ENCODE measurements around the gene BHMT2.

BHMT2 gene

GRCh38 chr5:79119486-79119885 is 49.9 kb downstream of the BHMT2 start:
- no peak for DNase-seq (ENCODE audit: extremely low spot score)
- CTCF ChIA-PET = interaction anchor here (1.2 kb wide), 1 partner anchor 13 kb away, joined by 4 read pairs; no protein-coding TSS in a partner anchor
- POLR2A ChIA-PET = no interaction called here
- TF ChIP-seq, protein P1, sequence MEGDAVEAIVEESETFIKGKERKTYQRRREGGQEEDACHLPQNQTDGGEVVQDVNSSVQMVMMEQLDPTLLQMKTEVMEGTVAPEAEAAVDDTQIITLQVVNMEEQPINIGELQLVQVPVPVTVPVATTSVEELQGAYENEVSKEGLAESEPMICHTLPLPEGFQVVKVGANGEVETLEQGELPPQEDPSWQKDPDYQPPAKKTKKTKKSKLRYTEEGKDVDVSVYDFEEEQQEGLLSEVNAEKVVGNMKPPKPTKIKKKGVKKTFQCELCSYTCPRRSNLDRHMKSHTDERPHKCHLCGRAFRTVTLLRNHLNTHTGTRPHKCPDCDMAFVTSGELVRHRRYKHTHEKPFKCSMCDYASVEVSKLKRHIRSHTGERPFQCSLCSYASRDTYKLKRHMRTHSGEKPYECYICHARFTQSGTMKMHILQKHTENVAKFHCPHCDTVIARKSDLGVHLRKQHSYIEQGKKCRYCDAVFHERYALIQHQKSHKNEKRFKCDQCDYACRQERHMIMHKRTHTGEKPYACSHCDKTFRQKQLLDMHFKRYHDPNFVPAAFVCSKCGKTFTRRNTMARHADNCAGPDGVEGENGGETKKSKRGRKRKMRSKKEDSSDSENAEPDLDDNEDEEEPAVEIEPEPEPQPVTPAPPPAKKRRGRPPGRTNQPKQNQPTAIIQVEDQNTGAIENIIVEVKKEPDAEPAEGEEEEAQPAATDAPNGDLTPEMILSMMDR (IDR thresholded peaks at IDR 0.05; ENCODE audit: control extremely low read depth, extremely low read depth, low read depth, missing control alignments) = no peak

- CTCF ChIA-PET = interaction anchor here (0.9 to 1.2 kb wide), 2 partner anchors 13 to 99 kb away, joined by 3 to 4 read pairs; no protein-coding TSS in a partner anchor
- POLR2A ChIA-PET = no interaction called here
- no peak for DNase-seq (ENCODE audit: extremely low spot score)
- TF ChIP-seq, protein P1 (IDR thresholded peaks at IDR 0.05; ENCODE audit: control extremely low read depth, extremely low read depth, low read depth, missing control alignments) = no peak
Measured at GRCh38 chr5:79120221-79120620, 50.7 kb downstream of the BHMT2 start.

DNA sequence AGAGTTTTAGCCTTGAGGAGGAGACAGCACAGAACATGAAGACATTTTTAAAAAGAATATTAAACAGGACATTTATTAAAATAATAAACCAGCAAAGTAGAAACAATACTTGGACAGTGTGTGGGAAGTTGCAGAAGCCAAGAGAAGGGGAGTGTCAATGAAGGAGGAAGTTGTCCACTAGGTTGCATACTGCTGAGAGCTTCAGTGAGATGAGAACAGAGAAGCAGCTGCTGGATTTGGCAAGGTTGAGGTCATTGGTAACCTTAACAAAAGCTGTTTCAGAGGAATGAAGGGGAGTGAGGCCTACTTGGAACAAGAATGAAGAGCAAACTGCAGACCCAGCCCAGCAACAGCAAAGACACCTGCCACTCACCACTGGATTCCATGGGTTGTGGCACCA is 53.4 kb downstream of the BHMT2 start:
- POLR2A ChIA-PET = no interaction called here
- no peak for DNase-seq (ENCODE audit: extremely low spot score)
- CTCF ChIA-PET = interaction anchor here (3.5 kb wide), 1 partner anchor 10 kb away, joined by 27 read pairs; no protein-coding TSS in a partner anchor
- TF ChIP-seq, protein P1 (IDR thresholded peaks at IDR 0.05; ENCODE audit: control extremely low read depth, extremely low read depth, low read depth, missing control alignments) = no peak

GRCh38 chr5:79124607-79125006 is 55.0 kb downstream of the BHMT2 start:
- no peak for DNase-seq (ENCODE audit: extremely low spot score)
- TF ChIP-seq, protein P1 (IDR thresholded peaks at IDR 0.05; ENCODE audit: control extremely low read depth, extremely low read depth, low read depth, missing control alignments) = no peak
- ChIA-PET CTCF (interaction anchor here (2.0 to 3.5 kb wide), 2 partner anchors 8 to 339 kb away, joined by 6 to 27 read pairs; no protein-coding TSS in a partner anchor), POLR2A (interaction anchor here (0.7 kb wide), 1 partner anchor 95 kb away, joined by 8 read pairs; no protein-coding TSS in a partner anchor)

DNA sequence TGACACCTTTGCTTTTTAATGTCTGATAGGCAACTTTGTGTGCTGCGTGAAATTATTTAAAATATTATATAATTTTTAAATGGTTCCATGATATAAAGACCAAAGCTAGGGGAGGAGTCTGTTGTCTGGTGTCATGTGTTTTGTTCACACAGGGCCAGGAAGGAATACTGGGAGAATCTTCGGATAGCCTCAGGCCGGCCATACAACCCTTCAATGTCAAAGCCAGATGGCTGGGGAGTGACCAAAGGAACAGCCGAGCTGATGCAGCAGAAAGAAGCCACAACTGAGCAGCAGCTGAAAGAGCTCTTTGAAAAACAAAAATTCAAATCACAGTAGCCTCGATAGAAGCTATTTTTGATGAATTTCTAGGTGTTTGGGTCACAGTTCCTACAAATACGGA is 61.2 kb downstream of the BHMT2 start:
- no peak for DNase-seq (ENCODE audit: extremely low spot score)
- POLR2A ChIA-PET = no interaction called here
- TF ChIP-seq, protein P1 (IDR thresholded peaks at IDR 0.05; ENCODE audit: control extremely low read depth, extremely low read depth, low read depth, missing control alignments) = no peak
- CTCF ChIA-PET = interaction anchor here (8.6 kb wide), 1 partner anchor 109 kb away, joined by 198 read pairs; no protein-coding TSS in a partner anchor

DNA sequence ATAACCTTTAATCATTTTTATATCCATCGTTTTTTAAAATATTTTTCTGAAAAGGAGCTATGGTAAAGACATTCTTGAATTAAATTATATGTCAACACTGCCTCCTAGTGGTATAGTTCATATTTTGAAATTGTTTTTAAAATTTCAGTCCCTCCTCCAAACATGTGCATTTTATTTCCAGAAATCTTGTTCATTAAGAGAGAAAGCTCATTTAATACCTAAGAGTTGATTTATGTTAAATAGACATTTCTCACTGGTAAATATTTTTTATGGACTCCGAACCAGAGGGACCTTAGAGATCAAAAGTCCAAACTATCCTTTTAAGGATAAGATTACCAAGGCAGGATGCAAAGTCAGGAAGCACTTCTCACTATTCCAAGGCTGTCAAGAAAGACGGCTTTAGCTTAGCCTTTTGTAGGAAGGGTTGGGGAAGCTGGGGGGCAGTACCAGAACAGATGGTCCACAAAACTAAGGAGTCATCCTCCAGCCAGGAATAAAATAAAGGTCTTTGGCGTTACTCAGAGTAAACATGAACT is 63.6 kb downstream of the BHMT2 start:
- TF ChIP-seq, protein P1 (IDR thresholded peaks at IDR 0.05; ENCODE audit: control extremely low read depth, extremely low read depth, low read depth, missing control alignments) = peak; percentile 47
- POLR2A ChIA-PET = interaction anchor here (0.6 kb wide), 1 partner anchor 163 kb away, joined by 4 read pairs; no protein-coding TSS in a partner anchor

More for the DNA sequence above, 63.6 kb downstream of the BHMT2 start:
- CTCF ChIA-PET = interaction anchor here (0.7 to 8.6 kb wide), 81 partner anchors 10 to 1710 kb away, joined by 3 to 198 read pairs (median 4); partner anchors contain the start of gene HOMER1
- peak; percentile 31 for DNase-seq (ENCODE audit: extremely low spot score)

All from GM10248 (cell line).